GM12892 (cell line): ENCODE results near the gene PPP2R5C.

ENCODE experiments used
- DNase-seq: peaks from one replicate; pipeline ENCODE4 v3.0.0; 2011; ENCODE audit not compliant: insufficient read length
- FAIRE-seq: peaks from 2 replicates; lab custom pipeline; 2011; peaks lifted over from hg19 to GRCh38; lab: Jason Lieb, UNC
- POLR2A ChIP-seq: IDR thresholded peaks from 2 replicates; pipeline ENCODE4 v1.6.1; 2011; ENCODE audit warnings: low read depth, low read length, control low read depth
- POLR2AphosphoS5 ChIP-seq: IDR thresholded peaks from 2 replicates; pipeline ENCODE4 v1.6.1; 2011; ENCODE audit warnings: low read depth, low read length, control low read depth
- TAF1 ChIP-seq: IDR thresholded peaks from 2 replicates; pipeline ENCODE4 v1.6.1; 2011; ENCODE audit warnings: low read depth, mild to moderate bottlenecking, control low read depth, low read length, borderline replicate concordance

PPP2R5C gene

DNA sequence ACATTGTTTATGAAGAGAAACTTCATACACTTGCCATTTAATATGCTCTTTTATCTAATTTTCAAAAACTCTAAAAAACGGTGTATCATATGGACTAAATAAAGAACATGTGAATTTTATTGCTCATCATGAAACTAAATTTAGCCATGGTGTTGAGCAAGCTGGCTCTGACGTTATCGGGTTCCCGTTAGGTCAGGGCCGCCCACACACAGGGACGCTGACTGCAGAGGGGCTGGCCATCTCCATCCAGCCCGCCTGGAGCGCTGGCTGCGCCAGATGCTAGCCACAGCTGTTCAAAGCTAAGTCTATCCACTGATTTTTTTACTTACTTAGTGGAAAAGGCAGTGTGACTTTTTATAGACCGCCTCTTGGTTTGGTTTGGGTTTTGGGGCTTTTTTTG lies 166.3 kb downstream of the PPP2R5C start:
- TF ChIP-seq POLR2AphosphoS5 (no peak), TAF1 (no peak), POLR2A (no peak)
- DNase-seq (no peak), FAIRE-seq (no peak)

DNA sequence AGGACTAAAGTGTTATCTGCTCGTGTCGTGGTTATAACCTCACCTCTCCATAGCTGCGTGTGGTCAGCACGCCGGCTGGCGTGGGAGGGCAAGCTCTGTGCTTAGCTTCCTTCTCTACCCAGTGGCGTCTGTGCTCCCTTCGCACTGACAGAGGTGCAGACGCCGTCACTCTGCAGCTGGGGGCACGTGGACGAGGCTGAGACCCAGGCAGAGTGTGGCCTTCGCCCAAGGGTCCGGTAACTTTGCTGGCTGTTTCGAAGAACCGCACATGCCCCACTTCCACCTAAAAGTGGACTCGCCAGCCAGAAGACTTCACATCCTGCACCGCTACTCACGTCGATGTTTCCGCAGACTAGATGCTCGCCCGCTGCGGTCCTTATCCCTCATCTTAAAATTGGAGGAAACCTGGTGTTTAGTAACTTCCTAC lies 166.9 kb downstream of the PPP2R5C start:
- no peak for FAIRE-seq
- DNase-seq = no peak
- TF ChIP-seq POLR2AphosphoS5 (no peak), POLR2A (no peak), TAF1 (no peak)

- DNase-seq = no peak
- no peak for FAIRE-seq
- no peak for TF ChIP-seq POLR2AphosphoS5
- TF ChIP-seq TAF1 = no peak
- TF ChIP-seq POLR2A = no peak
Observed at GRCh38 chr14:101929096-101929495, 167.6 kb downstream of the PPP2R5C start.

DNA sequence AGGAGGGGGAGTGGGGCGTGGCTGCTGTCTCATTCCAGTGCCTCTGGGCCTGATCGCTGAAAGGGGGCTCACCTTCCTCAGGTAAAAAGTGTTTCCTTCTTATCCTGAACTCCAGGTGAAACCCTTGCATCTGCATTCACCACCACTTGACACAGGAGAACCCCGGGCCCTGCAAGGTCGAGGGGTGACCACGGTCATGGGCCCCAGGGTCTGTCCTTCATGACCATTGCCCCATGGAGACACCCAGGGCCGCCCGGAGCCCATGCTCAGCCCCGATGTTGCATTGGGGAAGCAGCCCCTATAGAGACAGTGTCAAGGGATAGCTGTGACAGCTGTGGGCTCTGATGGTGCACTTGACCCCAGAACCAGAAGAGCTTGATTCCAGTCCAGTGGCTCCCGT lies 168.4 kb downstream of the PPP2R5C start:
- TF ChIP-seq POLR2AphosphoS5 (no peak), TAF1 (no peak), POLR2A (no peak)
- FAIRE-seq (no peak), DNase-seq (no peak)

GRCh38 chr14:101932673-101933072 lies 171.2 kb downstream of the PPP2R5C start:
- FAIRE-seq (no peak), DNase-seq (no peak)
- no peak for TF ChIP-seq POLR2A
- no peak for TF ChIP-seq TAF1
- no peak for TF ChIP-seq POLR2AphosphoS5

DNA sequence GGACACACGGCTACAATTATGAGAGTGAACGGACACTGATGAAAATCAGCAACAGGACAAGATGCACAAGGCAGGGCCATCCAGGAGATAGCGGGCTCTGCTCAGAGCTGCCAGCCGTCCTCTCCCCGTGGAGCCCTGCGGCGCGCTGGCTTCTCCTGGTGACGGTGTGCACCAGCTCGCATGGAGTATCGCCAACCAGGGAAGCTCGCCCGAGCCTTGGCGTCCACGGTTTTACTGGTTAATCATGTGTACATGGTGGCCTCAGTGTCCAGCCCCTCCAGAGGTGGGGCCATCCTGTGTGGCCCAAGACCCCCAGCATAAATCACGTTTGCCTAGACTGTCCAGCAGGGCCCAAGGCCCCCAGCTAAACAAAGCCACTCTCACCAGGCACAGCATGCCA lies 171.7 kb downstream of the PPP2R5C start:
- no peak for TF ChIP-seq TAF1
- no peak for TF ChIP-seq POLR2AphosphoS5
- TF ChIP-seq POLR2A = no peak
- FAIRE-seq (no peak), DNase-seq (no peak)

DNA sequence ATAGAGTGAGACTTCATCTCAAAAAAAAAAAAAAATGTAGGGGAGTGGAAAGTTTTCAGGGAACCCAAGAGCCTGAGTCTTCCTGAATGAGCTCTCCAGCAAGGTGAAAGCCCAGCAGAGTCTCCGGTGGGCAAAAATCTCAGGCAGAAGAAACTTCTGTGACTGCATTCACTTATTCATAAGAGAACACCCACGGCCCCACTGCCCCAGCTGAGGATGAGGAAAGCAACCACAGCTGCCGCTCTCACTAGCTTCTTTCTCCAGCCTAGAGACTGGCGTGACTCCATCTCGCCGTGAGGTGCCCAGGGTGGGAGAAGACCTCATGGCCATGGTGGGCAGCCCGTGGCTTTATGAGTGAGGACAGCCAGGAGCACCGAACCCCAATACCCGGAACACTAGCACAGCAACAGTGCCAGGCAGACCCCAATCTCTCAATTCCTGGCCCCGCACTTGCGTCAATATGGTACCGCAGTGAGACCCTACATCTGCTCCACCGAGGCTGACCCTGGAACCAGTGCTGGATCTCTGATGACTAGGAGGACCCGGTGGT lies 173.2 kb downstream of the PPP2R5C start:
- FAIRE-seq (no peak), DNase-seq (no peak)
- TF ChIP-seq TAF1 = no peak
- TF ChIP-seq POLR2A = no peak
- TF ChIP-seq POLR2AphosphoS5 = no peak

DNA sequence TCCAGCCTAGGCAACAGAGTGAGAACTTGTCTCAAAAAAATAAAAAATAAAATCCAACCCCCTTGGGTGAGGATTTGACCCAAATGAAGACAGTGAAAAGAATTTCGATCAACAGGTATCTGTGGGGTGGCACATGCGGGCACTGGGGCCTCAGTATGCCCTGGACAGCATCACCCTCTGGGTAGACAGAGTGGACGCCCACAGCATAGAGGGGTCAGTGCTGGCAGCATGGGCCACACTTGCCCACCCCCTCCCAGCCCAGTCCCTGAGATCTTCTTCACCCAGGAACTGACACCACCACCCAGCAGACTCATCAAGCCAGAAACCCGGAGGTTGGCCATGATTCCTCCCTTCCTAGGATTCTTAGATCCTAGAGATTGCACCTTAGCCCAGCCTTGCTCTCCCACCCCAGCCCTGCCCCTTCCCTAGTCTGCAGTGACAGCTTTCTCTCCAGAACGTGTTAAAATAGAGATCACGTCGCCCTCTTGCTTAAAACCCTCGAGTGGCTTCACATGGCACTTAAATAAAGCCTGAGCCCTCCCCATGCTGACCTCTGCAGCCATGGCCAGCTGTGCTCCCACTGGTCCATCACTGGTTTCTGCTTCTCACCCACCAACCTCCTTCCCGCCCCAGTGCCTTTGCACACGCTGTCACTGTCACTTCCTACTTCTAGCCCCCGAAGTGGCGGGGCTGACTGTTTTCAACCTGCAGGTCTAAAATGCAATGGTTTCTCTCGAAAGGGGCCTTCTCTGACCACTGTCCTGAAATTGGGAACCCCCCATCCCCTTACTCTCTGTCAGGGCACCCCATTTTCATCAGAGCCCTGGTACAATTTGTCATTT lies 176.6 kb downstream of the PPP2R5C start:
- TF ChIP-seq TAF1 (no peak), POLR2AphosphoS5 (no peak), POLR2A (no peak)
- no peak for FAIRE-seq
- no peak for DNase-seq

- no peak for TF ChIP-seq POLR2A
- TF ChIP-seq POLR2AphosphoS5 = no peak
- no peak for TF ChIP-seq TAF1
- no peak for DNase-seq
- FAIRE-seq = no peak
Observed at GRCh38 chr14:101939646-101940170, 178.2 kb downstream of the PPP2R5C start.

GRCh38 chr14:101944451-101944850 lies 182.9 kb downstream of the PPP2R5C start:
- DNase-seq (no peak), FAIRE-seq (no peak)
- no peak for TF ChIP-seq TAF1
- TF ChIP-seq POLR2AphosphoS5 = no peak
- TF ChIP-seq POLR2A = no peak

GRCh38 chr14:101945171-101945570 lies 183.7 kb downstream of the PPP2R5C start:
- DNase-seq (no peak), FAIRE-seq (no peak)
- TF ChIP-seq TAF1 = no peak

- no peak for TF ChIP-seq POLR2AphosphoS5
- no peak for TF ChIP-seq POLR2A
- TF ChIP-seq TAF1 = no peak
- DNase-seq (no peak), FAIRE-seq (no peak)
Observed at GRCh38 chr14:101947577-101947903, 186.0 kb downstream of the PPP2R5C start.
